HepG2 (cell line): ENCODE results near the gene OFD1. TPM values are rescaled to one million over a fixed set of nuclear protein-coding genes. Genes with fewer than 3 reads are reported as not detected.

Experiments
- ATAC-seq: fragments of 200-7000 bp; cut with Tn5 transposase; 3 replicates; pipeline ENCODE4 v1.9.1; 2020; ENCODE audit warnings: mild to moderate bottlenecking, moderate library complexity
- BruUV-seq: library from RNA; stranded (reverse); fragments of 400-500 nt; replicated peaks from 2 replicates; lab custom pipeline; 2021; lab: Mats Ljungman, UMichigan
- CTCF ChIA-PET: fragments of 300-600 bp; formaldehyde crosslinking; extraction: SDS; loops from one replicate; lab custom pipeline; 2021; ENCODE audit warnings: low total read pairs, inconsistent platforms, low intra/inter-chr PET ratio; lab: Yijun Ruan, JAX
- POLR2A ChIA-PET: fragments of 350-600 bp; sonication (Branson Sonifier 250); formaldehyde crosslinking; loops from one replicate; lab custom pipeline; 2020; ENCODE audit warnings: antibody characterized with exemption, inconsistent platforms; lab: Yijun Ruan, JAX
- DNase-seq: peaks from one replicate; pipeline ENCODE4 v3.0.0-alpha.2; 2015; ENCODE audit warnings: low spot score
- FAIRE-seq: peaks from 3 replicates; lab custom pipeline; 2011; peaks lifted over from hg19 to GRCh38; lab: Jason Lieb, UNC
- H2AFZ ChIP-seq: one replicate; pipeline ENCODE4 v1.6.1; 2011; ENCODE audit warnings: low read length, inconsistent platforms
- H3K27ac ChIP-seq: fragments of 300-600 bp; 3 replicates; pipeline ENCODE4 v1.8.0; 2011; ENCODE audit warnings: mixed run types, mild to moderate bottlenecking, mixed read lengths, low read length, inconsistent platforms; ENCODE audit not compliant: insufficient read depth; ENCODE audit errors: extremely low read length
- H3K27me3 ChIP-seq, 2 experiments: fragments of 200-600 bp in 1 of 2; 2 replicates in 1 of 2; 3 replicates in 1 of 2; pipeline versions ENCODE4 v1.6.0 to v1.8.0; 2011; ENCODE audit warnings: low read length in 2 of 2, mild to moderate bottlenecking in 2 of 2, moderate library complexity in 2 of 2, inconsistent platforms in 1 of 2; ENCODE audit not compliant: insufficient read depth in 2 of 2, control insufficient read depth in 1 of 2
- H3K36me3 ChIP-seq, 2 experiments: fragments of 200-600 bp in 1 of 2; replicated peaks in 1 of 2; 2 replicates in 1 of 2; 3 replicates in 1 of 2; pipeline versions ENCODE4 v1.5.1 to v1.8.0; 2011; ENCODE audit warnings: low read length in 2 of 2, inconsistent platforms in 1 of 2; ENCODE audit not compliant: insufficient read depth in 2 of 2, control insufficient read depth in 1 of 2
- H3K4me1 ChIP-seq: 2 replicates; pipeline ENCODE4 v1.5.1; 2012; ENCODE audit warnings: low read length, inconsistent platforms; ENCODE audit not compliant: insufficient read depth
- H3K4me2 ChIP-seq: 2 replicates; pipeline ENCODE4 v1.6.0; 2011; ENCODE audit warnings: low read depth, low read length, inconsistent platforms
- H3K4me3 ChIP-seq, 3 experiments: fragments of 200-600 bp in 1 of 3; sonication (generic), shearing (Covaris generic) in 1 of 3; replicated peaks in 1 of 3; 2 replicates each; pipeline ENCODE4 v1.5.1; 2011 to 2016; ENCODE audit warnings: low read length in 3 of 3, inconsistent platforms in 2 of 3, low read depth in 2 of 3, mild to moderate bottlenecking in 2 of 3, control low read depth in 1 of 3, mixed read lengths in 1 of 3; ENCODE audit not compliant: insufficient read depth in 1 of 3
- H3K79me2 ChIP-seq: one replicate; pipeline ENCODE4 v1.6.1; 2011; ENCODE audit warnings: low read length, inconsistent platforms; ENCODE audit not compliant: insufficient read depth
- H3K9ac ChIP-seq: 2 replicates; pipeline ENCODE4 v1.6.0; 2011; ENCODE audit warnings: mild to moderate bottlenecking, low read depth, low read length, inconsistent platforms; ENCODE audit not compliant: insufficient read depth
- H3K9me3 ChIP-seq: 2 replicates; pipeline ENCODE4 v1.5.1; 2012; ENCODE audit warnings: mild to moderate bottlenecking, low read length
- H4K20me1 ChIP-seq: 2 replicates; pipeline ENCODE4 v1.6.0; 2011; ENCODE audit warnings: inconsistent platforms, mild to moderate bottlenecking, low read length, moderate library complexity; ENCODE audit not compliant: insufficient read depth
- CERS6 ChIP-seq: sonication (generic); formaldehyde crosslinking; IDR thresholded peaks from 2 replicates; pipeline ENCODE4 v1.5.0; 2020; ENCODE audit warnings: missing genetic modification reagents
- KDM1A ChIP-seq: IDR thresholded peaks from 2 replicates; pipeline ENCODE4 v1.6.1; 2016; ENCODE audit warnings: missing compliant biosample characterization
- NR2F2 ChIP-seq: IDR thresholded peaks from 2 replicates; pipeline ENCODE4 v1.6.1; 2012; ENCODE audit warnings: low read depth, inconsistent platforms, borderline replicate concordance
- POGZ ChIP-seq: sonication (generic); formaldehyde crosslinking; IDR thresholded peaks from 2 replicates; pipeline ENCODE4 v1.4.0; 2020; ENCODE audit warnings: mild to moderate bottlenecking, missing genetic modification reagents
- PRMT3 ChIP-seq: sonication (generic); formaldehyde crosslinking; IDR thresholded peaks from 2 replicates; pipeline ENCODE4 v1.8.1; 2022; ENCODE audit warnings: low read depth, mild to moderate bottlenecking, moderate library complexity, missing genetic modification reagents, borderline replicate concordance
- SMARCE1 ChIP-seq: fragments of 450-650 bp; IDR thresholded peaks from 2 replicates; pipeline ENCODE4 v1.6.1; 2017; ENCODE audit warnings: borderline replicate concordance
- ZNF552 ChIP-seq: sonication (generic); formaldehyde crosslinking; IDR thresholded peaks from 2 replicates; pipeline ENCODE4 v1.9.0; 2022; ENCODE audit warnings: missing genetic modification reagents, mild to moderate bottlenecking, borderline replicate concordance
- ZNF687 ChIP-seq: sonication (generic); formaldehyde crosslinking; IDR thresholded peaks from 2 replicates; pipeline ENCODE4 v1.5.1; 2020; ENCODE audit warnings: mild to moderate bottlenecking, missing genetic modification reagents, moderate library complexity
- ZNF792 ChIP-seq: IDR thresholded peaks from 2 replicates; pipeline ENCODE4 v1.6.1; 2016
- ZNF883 ChIP-seq: sonication (generic); formaldehyde crosslinking; IDR thresholded peaks from 2 replicates; pipeline ENCODE4 v1.5.1; 2020; ENCODE audit warnings: mild to moderate bottlenecking, missing genetic modification reagents; ENCODE audit errors: not compliant biosample characterization
- WGBS: methylation state at CpG from one replicate; pipeline ENCODE4 v1.1.6; 2017; ENCODE audit warnings: low lambda C conversion rate; 5-methylcytosine and 5-hydroxymethylcytosine counted together
- in situ Hi-C: cut with HindIII; loops from 2 replicates; pipeline ENCODE4 v1.10.0; 2017; ENCODE audit warnings: low pct_unique_long_range_greater_than_20kb; ENCODE audit not compliant: extremely low pct_ligation_motif_present
- intact Hi-C: fragments of 100-400 bp; cut with micrococcal nuclease; formaldehyde crosslinking; loops from one replicate; pipeline ENCODE4 v1.10.0; 2022; ENCODE audit not compliant: unreplicated experiment
- polyA plus RNA-seq, 8 experiments: library from polyadenylated mRNA; depleted of rRNA in 3 of 8; stranded (reverse) in 7 of 8; unstranded in 1 of 8; fragments of >200 nt; fragmentation: Illumina TruSeq in 4 of 8; extraction: Trizol in 4 of 8; gene quantifications; 2 replicates each; pipeline versions ENCODE4 v1.2.1 to v1.2.3, GENCODE V29; 2011 to 2016; ENCODE audit warnings: low read depth in 4 of 8, missing spikeins in 1 of 8, mixed read lengths in 1 of 8; ENCODE audit not compliant: insufficient read depth in 1 of 8
- total RNA-seq, 5 experiments: library from RNA; depleted of rRNA; stranded (reverse); fragments of >200 nt; fragmentation: Illumina TruSeq; extraction: Trizol; gene quantifications; 2 replicates each; pipeline ENCODE4 v1.2.3, GENCODE V29; 2016; ENCODE audit warnings: low read depth in 1 of 5
- TF ChIP-seq, protein P1 (sequence below): sonication (generic); formaldehyde crosslinking; IDR thresholded peaks from 2 replicates; pipeline ENCODE4 v1.4.0; 2020; ENCODE audit warnings: missing genetic modification reagents
- TF ChIP-seq, protein P2 (sequence below): sonication (generic); formaldehyde crosslinking; IDR thresholded peaks from 2 replicates; pipeline ENCODE4 v1.5.0; 2020; ENCODE audit warnings: mild to moderate bottlenecking, missing genetic modification reagents
- TF ChIP-seq, protein P3 (sequence below): IDR thresholded peaks from 2 replicates; pipeline ENCODE4 v1.6.1; 2016; ENCODE audit warnings: mild to moderate bottlenecking, missing biosample characterization, missing genetic modification reagents

Gene OFD1
- total and polyA plus RNA-seq, 2 of the 13 experiments (the other 11 are each of a cell fraction or from before 2014, with no cell fraction given) = 14.9 to 16.4 TPM

DNA sequence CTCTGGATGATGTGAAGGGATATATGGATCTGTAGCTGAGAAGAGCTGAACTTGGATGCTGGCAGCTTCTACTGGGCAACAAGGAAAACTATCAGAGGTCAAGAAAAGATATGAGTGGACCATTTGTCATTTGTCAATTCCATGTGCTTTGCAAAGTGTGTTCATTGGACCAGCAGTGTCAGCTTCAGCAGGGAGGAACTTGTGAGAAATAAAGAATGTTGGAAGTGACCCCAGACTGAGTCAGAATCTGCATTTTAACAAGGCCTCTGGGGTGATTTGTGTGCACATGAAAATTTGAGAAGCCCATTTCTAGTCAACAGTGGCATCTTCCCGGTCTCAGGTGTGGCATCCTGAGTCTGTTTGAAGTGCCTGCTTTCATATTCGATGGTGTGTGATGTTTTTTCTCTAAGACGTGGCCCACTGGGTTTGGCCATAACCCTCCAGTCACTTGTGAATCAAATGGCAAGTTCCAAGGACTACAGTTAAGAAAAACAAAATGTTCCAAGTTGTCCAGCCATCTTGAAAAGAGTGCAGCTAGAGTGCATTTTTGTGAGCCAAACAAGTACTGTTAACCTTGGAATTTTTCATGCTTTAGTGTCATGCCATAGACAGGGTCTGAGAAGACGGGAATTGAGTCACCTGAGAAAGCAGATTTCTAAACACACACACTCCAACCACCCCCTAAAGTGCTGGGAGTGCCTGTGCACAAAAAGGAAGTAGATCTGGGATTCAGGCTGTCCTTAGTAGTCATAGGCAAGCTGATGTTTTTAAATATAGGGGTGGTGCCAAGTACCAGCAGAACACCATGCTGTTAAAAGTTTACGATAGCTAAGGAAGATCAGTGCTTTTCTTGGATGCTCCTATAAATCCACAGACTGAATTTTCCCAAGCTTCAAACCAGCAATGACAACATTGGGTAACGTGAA, 55.9 kb downstream of the OFD1 start:
- H3K27ac ChIP-seq = no peak overlapping the region
- H2AFZ ChIP-seq = no peak overlapping the region
- intact Hi-C loops = no loop called here
- H3K4me2 ChIP-seq = no peak overlapping the region
- ATAC-seq = no peak
- no peak overlapping the region for H3K4me3 ChIP-seq
- no peaks in the 10 kb centered on the region for H3K4me1 ChIP-seq
- ChIA-PET CTCF (no interaction called here), POLR2A (no interaction called here)
- no peak for FAIRE-seq
- H3K79me2 ChIP-seq = no peaks in the 10 kb centered on the region
- 0 out of 5 replicates have a peak, but pooled peaks cover 0 to 4% of the 10 kb centered on the region in 2 experiments for H3K27me3 ChIP-seq
- DNase-seq = no peak
- H4K20me1 ChIP-seq = no peaks in the 10 kb centered on the region
- no peak overlapping the region for H3K9ac ChIP-seq
- no TSS peak for BruUV-seq
- in situ Hi-C loops = no loop called here
- H3K36me3 ChIP-seq = no peaks in the 10 kb centered on the region
- H3K9me3 ChIP-seq = no peaks in the 10 kb centered on the region
- 16% methylated on average over 5 of the region's 6 CpGs for WGBS
- TF ChIP-seq PRMT3 (CRISPR knock-in tag) = no peak
- no peak for TF ChIP-seq CERS6 (CRISPR knock-in tag)
- TF ChIP-seq POGZ (CRISPR knock-in tag) = no peak
- no peak for TF ChIP-seq ZNF687 (CRISPR knock-in tag)
- TF ChIP-seq, protein P1, sequence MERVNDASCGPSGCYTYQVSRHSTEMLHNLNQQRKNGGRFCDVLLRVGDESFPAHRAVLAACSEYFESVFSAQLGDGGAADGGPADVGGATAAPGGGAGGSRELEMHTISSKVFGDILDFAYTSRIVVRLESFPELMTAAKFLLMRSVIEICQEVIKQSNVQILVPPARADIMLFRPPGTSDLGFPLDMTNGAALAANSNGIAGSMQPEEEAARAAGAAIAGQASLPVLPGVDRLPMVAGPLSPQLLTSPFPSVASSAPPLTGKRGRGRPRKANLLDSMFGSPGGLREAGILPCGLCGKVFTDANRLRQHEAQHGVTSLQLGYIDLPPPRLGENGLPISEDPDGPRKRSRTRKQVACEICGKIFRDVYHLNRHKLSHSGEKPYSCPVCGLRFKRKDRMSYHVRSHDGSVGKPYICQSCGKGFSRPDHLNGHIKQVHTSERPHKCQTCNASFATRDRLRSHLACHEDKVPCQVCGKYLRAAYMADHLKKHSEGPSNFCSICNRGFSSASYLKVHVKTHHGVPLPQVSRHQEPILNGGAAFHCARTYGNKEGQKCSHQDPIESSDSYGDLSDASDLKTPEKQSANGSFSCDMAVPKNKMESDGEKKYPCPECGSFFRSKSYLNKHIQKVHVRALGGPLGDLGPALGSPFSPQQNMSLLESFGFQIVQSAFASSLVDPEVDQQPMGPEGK (CRISPR knock-in tag) = no peak
- TF ChIP-seq ZNF883 (CRISPR knock-in tag) = no peak
- TF ChIP-seq, protein P2, sequence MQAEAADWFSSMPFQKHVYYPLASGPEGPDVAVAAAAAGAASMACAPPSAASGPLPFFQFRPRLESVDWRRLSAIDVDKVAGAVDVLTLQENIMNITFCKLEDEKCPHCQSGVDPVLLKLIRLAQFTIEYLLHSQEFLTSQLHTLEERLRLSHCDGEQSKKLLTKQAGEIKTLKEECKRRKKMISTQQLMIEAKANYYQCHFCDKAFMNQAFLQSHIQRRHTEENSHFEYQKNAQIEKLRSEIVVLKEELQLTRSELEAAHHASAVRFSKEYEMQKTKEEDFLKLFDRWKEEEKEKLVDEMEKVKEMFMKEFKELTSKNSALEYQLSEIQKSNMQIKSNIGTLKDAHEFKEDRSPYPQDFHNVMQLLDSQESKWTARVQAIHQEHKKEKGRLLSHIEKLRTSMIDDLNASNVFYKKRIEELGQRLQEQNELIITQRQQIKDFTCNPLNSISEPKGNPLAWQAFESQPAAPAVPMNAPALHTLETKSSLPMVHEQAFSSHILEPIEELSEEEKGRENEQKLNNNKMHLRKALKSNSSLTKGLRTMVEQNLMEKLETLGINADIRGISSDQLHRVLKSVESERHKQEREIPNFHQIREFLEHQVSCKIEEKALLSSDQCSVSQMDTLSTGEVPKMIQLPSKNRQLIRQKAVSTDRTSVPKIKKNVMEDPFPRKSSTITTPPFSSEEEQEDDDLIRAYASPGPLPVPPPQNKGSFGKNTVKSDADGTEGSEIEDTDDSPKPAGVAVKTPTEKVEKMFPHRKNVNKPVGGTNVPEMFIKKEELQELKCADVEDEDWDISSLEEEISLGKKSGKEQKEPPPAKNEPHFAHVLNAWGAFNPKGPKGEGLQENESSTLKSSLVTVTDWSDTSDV = no peak
- TF ChIP-seq, protein P3, sequence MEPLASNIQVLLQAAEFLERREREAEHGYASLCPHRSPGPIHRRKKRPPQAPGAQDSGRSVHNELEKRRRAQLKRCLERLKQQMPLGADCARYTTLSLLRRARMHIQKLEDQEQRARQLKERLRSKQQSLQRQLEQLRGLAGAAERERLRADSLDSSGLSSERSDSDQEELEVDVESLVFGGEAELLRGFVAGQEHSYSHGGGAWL (CRISPR knock-in tag) = no peak
- no peak for TF ChIP-seq ZNF792 (CRISPR knock-in tag)
- TF ChIP-seq KDM1A (CRISPR knock-in tag) = no peak
- TF ChIP-seq NR2F2 = no peak
- no peak for TF ChIP-seq ZNF552 (CRISPR knock-in tag)
- no peak for TF ChIP-seq SMARCE1
